GM13977 (cell line): ENCODE measurements around the gene FAM177A1.

Source experiments
- DNase-seq: peaks from one replicate; pipeline ENCODE4 v3.0.0; 2012; ENCODE audit warnings: low spot score
- CTCF ChIP-seq: IDR thresholded peaks from 2 replicates; pipeline ENCODE4 v1.5.1; 2012; ENCODE audit warnings: mild to moderate bottlenecking, control low read depth; ENCODE audit not compliant: insufficient read depth; ENCODE audit errors: extremely low read depth, missing control alignments
- in situ Hi-C: fragments of 300-500 bp; cut with MboI; formaldehyde crosslinking; loops from one replicate; pipeline ENCODE4 v1.12.0; 2022; ENCODE audit warnings: low sequenced_read_pairs, low pct_unique_long_range_greater_than_20kb, mixed read lengths, inconsistent platforms; ENCODE audit not compliant: unreplicated experiment

The FAM177A1 gene

GRCh38 chr14:35113308-35113950, 67.4 kb downstream of the FAM177A1 start:
- no peak for DNase-seq
- in situ Hi-C loops: no loop called here
- no peak for TF ChIP-seq CTCF

GRCh38 chr14:35114036-35114435, 68.0 kb downstream of the FAM177A1 start:
- in situ Hi-C loops: no loop called here
- no peak for DNase-seq
- TF ChIP-seq CTCF: no peak

GRCh38 chr14:35116242-35116641, 70.2 kb downstream of the FAM177A1 start:
- TF ChIP-seq CTCF: no peak

GRCh38 chr14:35117112-35117511, 71.0 kb downstream of the FAM177A1 start:
- in situ Hi-C loops: no loop called here
- DNase-seq: no peak
- TF ChIP-seq CTCF: no peak

More at GRCh38 chr14:35116242-35116641, 70.2 kb downstream of the FAM177A1 start:
- in situ Hi-C loops: no loop called here
- no peak for DNase-seq

- no peak for TF ChIP-seq CTCF
- in situ Hi-C loops: no loop called here
- DNase-seq: no peak
Observed at GRCh38 chr14:35121026-35121886, 75.2 kb downstream of the FAM177A1 start.

- no peak for TF ChIP-seq CTCF
- in situ Hi-C loops: no loop called here
- peak; percentile 89 for DNase-seq
Observed at GRCh38 chr14:35121887-35122695, 76.0 kb downstream of the FAM177A1 start, which contains the start of the genes PPP2R3C and PRORP. Gene PPP2R3C, minus strand, starts transcription at chr14:35121990. Its CDS starts 31 bp downstream, at chr14:35121959. Gene PRORP, plus strand, starts transcription at chr14:35122552. Its CDS starts 694 bp downstream, at chr14:35123246.
